ENCODE results near the gene FAM174A. TPM values are rescaled to one million over a fixed set of nuclear protein-coding genes. Genes with fewer than 3 reads are reported as not detected.
"Not testable (repeated sequence)": the region's sequence is repeated elsewhere in the genome, so short reads cannot be mapped to it uniquely, and the experiment has no call there.

FAM174A gene
- total and polyA plus RNA-seq, 8 donors = 0.89 to 32.7 (median 17.2) TPM

DNA sequence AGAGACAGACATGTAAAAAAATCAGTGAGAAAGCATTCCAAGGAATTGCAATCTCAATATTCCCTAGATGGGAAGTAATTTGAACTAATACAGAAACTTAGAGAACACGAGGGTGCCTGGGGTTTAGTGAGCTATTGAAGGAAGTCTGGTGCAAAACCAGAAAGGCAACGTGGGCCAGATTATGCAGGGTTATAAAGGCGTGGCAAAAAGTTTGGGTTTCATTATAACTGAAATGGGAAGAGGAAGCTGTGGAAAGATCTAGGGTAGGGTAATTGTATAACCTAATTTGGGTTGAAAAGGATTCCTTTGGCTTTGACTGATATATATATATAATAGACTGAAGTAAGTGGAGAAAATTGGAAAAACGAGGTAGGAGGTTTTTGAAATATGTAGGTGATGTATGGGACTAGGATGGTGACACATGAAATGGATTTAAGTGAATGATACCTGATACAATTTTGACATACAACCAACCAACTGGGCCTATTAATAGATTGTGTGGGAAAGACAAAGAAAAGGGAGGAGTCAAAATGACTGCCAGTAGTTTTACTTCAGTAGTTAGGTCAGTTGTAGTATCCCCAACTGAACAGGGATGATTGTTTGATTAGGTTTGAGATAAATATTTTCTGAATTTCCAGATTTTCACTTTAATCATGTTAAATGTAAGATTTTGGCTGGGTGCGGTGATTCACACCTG lies 65.3 kb downstream of the FAM174A start:
- no peak overlapping the region for H3K4me3 ChIP-seq
- TF ChIP-seq, protein P1, sequence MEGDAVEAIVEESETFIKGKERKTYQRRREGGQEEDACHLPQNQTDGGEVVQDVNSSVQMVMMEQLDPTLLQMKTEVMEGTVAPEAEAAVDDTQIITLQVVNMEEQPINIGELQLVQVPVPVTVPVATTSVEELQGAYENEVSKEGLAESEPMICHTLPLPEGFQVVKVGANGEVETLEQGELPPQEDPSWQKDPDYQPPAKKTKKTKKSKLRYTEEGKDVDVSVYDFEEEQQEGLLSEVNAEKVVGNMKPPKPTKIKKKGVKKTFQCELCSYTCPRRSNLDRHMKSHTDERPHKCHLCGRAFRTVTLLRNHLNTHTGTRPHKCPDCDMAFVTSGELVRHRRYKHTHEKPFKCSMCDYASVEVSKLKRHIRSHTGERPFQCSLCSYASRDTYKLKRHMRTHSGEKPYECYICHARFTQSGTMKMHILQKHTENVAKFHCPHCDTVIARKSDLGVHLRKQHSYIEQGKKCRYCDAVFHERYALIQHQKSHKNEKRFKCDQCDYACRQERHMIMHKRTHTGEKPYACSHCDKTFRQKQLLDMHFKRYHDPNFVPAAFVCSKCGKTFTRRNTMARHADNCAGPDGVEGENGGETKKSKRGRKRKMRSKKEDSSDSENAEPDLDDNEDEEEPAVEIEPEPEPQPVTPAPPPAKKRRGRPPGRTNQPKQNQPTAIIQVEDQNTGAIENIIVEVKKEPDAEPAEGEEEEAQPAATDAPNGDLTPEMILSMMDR (IDR thresholded peaks at IDR 0.05) = no peak
- no peak for TF ChIP-seq EP300 (IDR thresholded peaks at IDR 0.05)
- no peak for TF ChIP-seq POLR2A (IDR thresholded peaks at IDR 0.05)
- no peak for TF ChIP-seq POLR2AphosphoS5 (IDR thresholded peaks at IDR 0.05)
- no peaks in the 10 kb centered on the region for H3K9me3 ChIP-seq
- WGBS, 5 donors = 56 to 67% (median 67%) methylated on average over 5 of the region's 5 CpGs
- DNase-seq = no peak
- intact Hi-C loops (cut with DNase I; ENCODE audit: low total_unique reads) = no loop called here
- no peak overlapping the region for H3K27ac ChIP-seq
- no peaks in the 10 kb centered on the region for H3K4me1 ChIP-seq
- H3K27me3 ChIP-seq = no peaks in the 10 kb centered on the region
- no peaks in the 10 kb centered on the region for H3K36me3 ChIP-seq

DNA sequence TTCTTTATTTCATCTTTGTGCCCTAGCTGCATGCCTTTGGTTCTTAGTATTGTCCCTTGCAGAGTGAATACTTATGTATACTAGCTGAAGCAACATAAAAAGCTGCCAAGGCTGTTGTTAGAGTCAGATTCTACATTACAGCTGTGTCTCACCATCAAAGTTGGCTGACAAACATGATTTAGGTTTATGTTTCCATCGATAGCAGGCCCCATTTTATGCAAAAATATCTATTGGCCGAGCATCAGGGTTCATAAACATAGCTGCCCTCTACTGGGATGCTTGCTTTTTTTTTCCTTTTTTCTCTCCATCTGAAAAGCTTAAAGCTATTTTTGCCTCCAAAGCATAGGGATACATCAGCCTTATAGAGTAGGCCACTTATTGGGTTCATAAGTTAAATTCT lies 68.0 kb downstream of the FAM174A start:
- no peak for TF ChIP-seq POLR2AphosphoS5 (IDR thresholded peaks at IDR 0.05)
- no peak for TF ChIP-seq EP300 (IDR thresholded peaks at IDR 0.05)
- no peak for TF ChIP-seq POLR2A (IDR thresholded peaks at IDR 0.05)
- TF ChIP-seq, protein P1 (IDR thresholded peaks at IDR 0.05) = no peak
- H3K4me3 ChIP-seq = no peak overlapping the region
- no peaks in the 10 kb centered on the region for H3K36me3 ChIP-seq
- no peaks in the 10 kb centered on the region for H3K27me3 ChIP-seq
- 58 to 78% (median 72%) methylated on average over 2 of the region's 2 CpGs for WGBS, 5 donors
- intact Hi-C loops (cut with DNase I; ENCODE audit: low total_unique reads) = no loop called here
- H3K9me3 ChIP-seq = no peaks in the 10 kb centered on the region
- no peak overlapping the region for H3K27ac ChIP-seq
- DNase-seq = peak in 1 of 2 donors; percentile 9
- H3K4me1 ChIP-seq = no peaks in the 10 kb centered on the region

DNA sequence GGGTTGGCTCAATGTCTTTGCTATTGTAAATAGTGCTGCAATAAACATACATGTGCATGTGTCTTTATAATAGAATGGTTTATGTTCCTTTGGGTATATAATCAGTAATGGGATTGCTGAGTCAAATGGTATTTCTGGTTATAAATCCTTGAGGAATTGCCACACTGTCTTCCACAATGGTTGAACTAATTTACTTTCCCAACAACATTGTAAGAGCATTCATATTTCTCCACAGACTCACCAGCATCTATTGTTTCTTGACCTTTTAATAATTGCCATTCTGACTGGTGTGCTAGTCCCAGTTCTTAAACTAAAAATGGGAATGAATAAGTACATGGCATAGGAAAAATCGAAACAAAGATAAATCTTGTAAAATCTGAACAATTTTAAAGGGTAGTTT lies 68.8 kb downstream of the FAM174A start:
- H3K27ac ChIP-seq; H3K4me3 ChIP-seq; H3K27me3 ChIP-seq; intact Hi-C loops (cut with DNase I; ENCODE audit: low total_unique reads); H3K36me3 ChIP-seq; H3K4me1 ChIP-seq; H3K9me3 ChIP-seq; DNase-seq: not testable (repeated sequence)
- WGBS, 5 donors = 72 to 92% (median 84%) methylated on average over 1 of the region's 1 CpG

DNA sequence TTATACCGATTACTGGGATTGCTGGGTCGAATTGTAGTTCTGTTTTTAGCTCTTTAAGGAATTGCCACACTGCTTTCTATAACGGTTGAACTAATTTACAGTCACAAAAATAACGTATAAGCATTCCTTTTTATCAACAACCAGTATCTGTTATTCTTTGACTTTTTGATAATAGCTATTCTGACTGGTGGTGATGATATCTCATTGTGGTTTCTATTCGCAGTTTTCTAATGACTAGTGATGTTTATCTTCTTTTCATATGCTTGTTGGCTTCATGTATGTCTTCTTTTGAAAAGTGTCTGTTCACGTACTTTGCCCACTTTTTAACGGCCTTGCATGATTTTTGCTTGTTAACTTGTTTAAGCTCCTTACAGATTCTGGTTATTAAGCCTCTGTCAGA lies 74.4 kb downstream of the FAM174A start:
- H3K4me1 ChIP-seq = no peaks in the 10 kb centered on the region
- TF ChIP-seq POLR2A (IDR thresholded peaks at IDR 0.05) = no peak
- no peak for TF ChIP-seq POLR2AphosphoS5 (IDR thresholded peaks at IDR 0.05)
- no peak for TF ChIP-seq EP300 (IDR thresholded peaks at IDR 0.05)
- TF ChIP-seq, protein P1 (IDR thresholded peaks at IDR 0.05) = no peak
- intact Hi-C loops (cut with DNase I; ENCODE audit: low total_unique reads) = no loop called here
- no peaks in the 10 kb centered on the region for H3K27me3 ChIP-seq
- no peaks in the 10 kb centered on the region for H3K9me3 ChIP-seq
- H3K4me3 ChIP-seq = no peak overlapping the region
- 75 to 80% (median 79%) methylated on average over 7 of the region's 7 CpGs for WGBS, 5 donors
- no peak for DNase-seq
- no peaks in the 10 kb centered on the region for H3K36me3 ChIP-seq
- no peak overlapping the region for H3K27ac ChIP-seq

GRCh38 chr5:100614308-100614707 lies 79.1 kb downstream of the FAM174A start:
- H3K36me3 ChIP-seq = no peaks in the 10 kb centered on the region
- TF ChIP-seq POLR2AphosphoS5 (IDR thresholded peaks at IDR 0.05) (no peak), EP300 (IDR thresholded peaks at IDR 0.05) (no peak), POLR2A (IDR thresholded peaks at IDR 0.05) (no peak)
- TF ChIP-seq, protein P1 (IDR thresholded peaks at IDR 0.05) = no peak
- H3K9me3 ChIP-seq = no peaks in the 10 kb centered on the region
- no peak overlapping the region for H3K27ac ChIP-seq
- no peaks in the 10 kb centered on the region for H3K27me3 ChIP-seq
- no peaks in the 10 kb centered on the region for H3K4me1 ChIP-seq
- H3K4me3 ChIP-seq = no peak overlapping the region
- intact Hi-C loops (cut with DNase I; ENCODE audit: low total_unique reads) = no loop called here
- no peak for DNase-seq
- 86 to 97% (median 91%) methylated on average over 2 of the region's 2 CpGs for WGBS, 5 donors

Data from stomach (tissue), 9 donors.